Mammary epithelial cell (primary cell): Measurements from ENCODE around the gene SOX11.

Experiments used
- CTCF ChIP-seq, 2 donors: IDR thresholded peaks in 1 of 2; conservative IDR thresholded peaks in 1 of 2; 2 replicates each; pipeline ENCODE4 v1.5.1; 2011 to 2012; ENCODE audit warnings: inconsistent platforms in 2 of 2, low read length in 2 of 2, mild to moderate bottlenecking in 2 of 2, control low read depth in 1 of 2, low read depth in 1 of 2; ENCODE audit not compliant: insufficient read depth in 1 of 2; ENCODE audit errors: extremely low read depth in 1 of 2
- EZH2 ChIP-seq: IDR thresholded peaks from 2 replicates; pipeline ENCODE4 v1.6.1; 2012; ENCODE audit warnings: low read length, inconsistent platforms, borderline replicate concordance

GRCh38 chr2:5692561-5693286 is 540 bp downstream of the SOX11 start:
- TF ChIP-seq CTCF (conservative IDR thresholded peaks at IDR 0.05 in 1 of 2, IDR thresholded peaks at IDR 0.05 in 1 of 2; ENCODE audit: extremely low read depth in 1 of 2, insufficient read depth in 1 of 2, low read depth in 1 of 2, low read length in 2 of 2) (no peak), EZH2 (peak; percentile 88)
